ENCODE data around the gene SPEG. TPM values are rescaled to one million over a fixed set of nuclear protein-coding genes. Genes with fewer than 3 reads are reported as not detected.

SPEG gene
- total and polyA plus RNA-seq, 2 of the 8 experiments (the other 6 are each of a cell fraction or from before 2014, with no cell fraction given): 19.9 to 32.0 TPM

GRCh38 chr2:219491278-219491963 lies 56.8 kb downstream of the SPEG start:
- peaks cover 8 to 32% (median 21%) of the 10 kb centered on the region in 4 experiments for H3K27me3 ChIP-seq (replicated peaks in 1 of 4; ENCODE audit: control insufficient read depth in 3 of 4, extremely low read depth in 1 of 4, insufficient read depth in 3 of 4, low read length in 3 of 4)
- no peak overlapping the region for H4K8ac ChIP-seq (ENCODE audit: extremely low read depth, insufficient read depth, low read length)
- no peaks in the 10 kb centered on the region for H3K9me3 ChIP-seq (ENCODE audit: insufficient read depth in 2 of 2, low read depth in 1 of 2, low read length in 1 of 2)
- no peak overlapping the region for H4K5ac ChIP-seq (ENCODE audit: insufficient read length, low read depth, low read length)
- H2BK15ac ChIP-seq (ENCODE audit: low read length): no peak overlapping the region; the same call in 1 of the 2 replicates
- no peak overlapping the region for H3K9ac ChIP-seq (replicated peaks in 1 of 4; ENCODE audit: extremely low read depth in 1 of 4, low read depth in 3 of 4, low read length in 3 of 4)
- no peak overlapping the region for H3K4ac ChIP-seq (replicated peaks; ENCODE audit: insufficient read length, low read depth, low read length)
- H3K14ac ChIP-seq (ENCODE audit: insufficient read length): no peak overlapping the region
- no peak overlapping the region for H2BK20ac ChIP-seq (ENCODE audit: low read length)
- no peak overlapping the region for H3K18ac ChIP-seq (ENCODE audit: extremely low read depth, low read length)
- FAIRE-seq: no peak
- peaks cover 0 to 27% (median 19%) of the 10 kb centered on the region in 4 experiments; a peak in 6 of 7 replicates for H3K4me1 ChIP-seq (replicated peaks in 1 of 4; ENCODE audit: control insufficient read depth in 3 of 4, insufficient read depth in 4 of 4, low read length in 3 of 4)
- no peak overlapping the region for H3K56ac ChIP-seq (replicated peaks; ENCODE audit: insufficient read length, low read depth, low read length)
- TF ChIP-seq NRF1 (IDR thresholded peaks at IDR 0.05; ENCODE audit: low read depth, low read length): no peak
- no peak for TF ChIP-seq ATF2 (IDR thresholded peaks at IDR 0.05; ENCODE audit: low read length)
- no peak for TF ChIP-seq SP2 (IDR thresholded peaks at IDR 0.05; ENCODE audit: low read length)
- TF ChIP-seq KDM1A (IDR thresholded peaks at IDR 0.05; ENCODE audit: borderline replicate concordance, low read length): no peak
- no peak for TF ChIP-seq PHF8 (conservative IDR thresholded peaks at IDR 0.05; ENCODE audit: low read depth, low read length)
- no peak for TF ChIP-seq RNF2 (IDR thresholded peaks at IDR 0.05; ENCODE audit: borderline replicate concordance, low read depth, low read length, missing control alignments, poor library complexity, severe bottlenecking)
- TF ChIP-seq MAX (IDR thresholded peaks at IDR 0.05): no peak
- TF ChIP-seq SP1 (IDR thresholded peaks at IDR 0.05; ENCODE audit: low read depth, low read length): no peak
- no peak for TF ChIP-seq CREB1 (IDR thresholded peaks at IDR 0.05)
- no peak for TF ChIP-seq TCF12 (IDR thresholded peaks at IDR 0.05; ENCODE audit: low read depth, low read length)
- TF ChIP-seq SIX5 (IDR thresholded peaks at IDR 0.05; ENCODE audit: low read depth, low read length): no peak
- ChIA-PET CTCF (ENCODE audit: partially characterized antibody) (interaction anchor here (1.0 to 113.1 kb wide), 8 partner anchors 2 to 198 kb away, joined by 3 to 7248 read pairs (median 6); partner anchors contain the start of genes ASIC4, CHPF, DES and GMPPA), POLR2A (ENCODE audit: partially characterized antibody) (interaction anchor here (0.6 to 19.9 kb wide), 11 partner anchors 7 to 102 kb away, joined by 3 to 216 read pairs (median 5); partner anchors contain the start of genes ASIC4 and GMPPA)
- H3K79me2 ChIP-seq (ENCODE audit: control insufficient read depth in 1 of 2, insufficient read depth in 2 of 2, low read length in 2 of 2): no peaks in the 10 kb centered on the region
- peaks cover under 1% of the 10 kb centered on the region; the same call in 1 of the 2 replicates for H3K23me2 ChIP-seq (ENCODE audit: low read depth, low read length)
- H2BK12ac ChIP-seq (ENCODE audit: low read depth, low read length): peak overlapping the region; percentile 14; the same call in 1 of the 2 replicates
- no peaks in the 10 kb centered on the region for H3K79me1 ChIP-seq (ENCODE audit: low read depth, low read length)
- H3K23ac ChIP-seq (ENCODE audit: insufficient read length): no peak overlapping the region
- 84% methylated on average over 14 of the region's 14 CpGs; no CpG with 5 or more reads in 1 of the 2 experiments for WGBS, 2 experiments (ENCODE audit: extremely low coverage in 1 of 2, insufficient coverage in 1 of 2, insufficient read length in 1 of 2, insufficient replicate concordance in 2 of 2, low coverage in 1 of 2, low lambda C conversion rate in 2 of 2, missing lambda C conversion rate in 1 of 2)
- no peak overlapping the region for H2AK5ac ChIP-seq (ENCODE audit: low read depth, low read length)
- no peak overlapping the region for H3K4me3 ChIP-seq (ENCODE audit: extremely low read depth in 1 of 4, insufficient read depth in 2 of 4, low read depth in 3 of 4, low read length in 4 of 4)
- H2AFZ ChIP-seq (ENCODE audit: low read length): no peak overlapping the region
- no peak overlapping the region for H4K91ac ChIP-seq (replicated peaks; ENCODE audit: insufficient read length, low read length)
- no peak overlapping the region for H3K27ac ChIP-seq (ENCODE audit: low read depth, low read length)
- no peak overlapping the region for H2BK5ac ChIP-seq (ENCODE audit: low read depth, low read length)
- no peaks in the 10 kb centered on the region for H4K20me1 ChIP-seq (replicated peaks in 1 of 2; ENCODE audit: control insufficient read depth in 1 of 2, insufficient read depth in 2 of 2, low read length in 2 of 2)
- H3K4me2 ChIP-seq (ENCODE audit: insufficient read depth in 1 of 2, low read depth in 2 of 2, low read length in 2 of 2): no peak overlapping the region
- H3K36me3 ChIP-seq (ENCODE audit: control insufficient read depth in 2 of 4, insufficient read depth in 4 of 4, low read length in 3 of 4): no peaks in the 10 kb centered on the region
- H2BK120ac ChIP-seq (replicated peaks; ENCODE audit: low read depth, low read length): no peak overlapping the region
- no peak for DNase-seq (ENCODE audit: low read depth in 1 of 2, low spot score in 2 of 2)
